Liver (tissue), 9 donors: ENCODE data around the gene COQ8B. TPM values are rescaled to one million over a fixed set of nuclear protein-coding genes. Genes with fewer than 3 reads are reported as not detected.

ENCODE experiments used
- DNase-seq: peaks from one replicate; pipeline ENCODE4 v3.0.0-alpha.2; 2017; ENCODE audit warnings: low spot score
- H3K27ac ChIP-seq, 2 donors: one replicate each; pipeline ENCODE4 v1.7.0; 2013; ENCODE audit warnings: inconsistent platforms in 2 of 2, low read length in 2 of 2, control low read depth in 1 of 2, low read depth in 1 of 2, mild to moderate bottlenecking in 1 of 2
- H3K27me3 ChIP-seq, 4 donors: one replicate each; pipeline versions ENCODE4 v1.6.1 to v1.7.0; 2013; ENCODE audit warnings: low read length in 3 of 4, inconsistent platforms in 1 of 4, mild to moderate bottlenecking in 1 of 4, moderate library complexity in 1 of 4; ENCODE audit not compliant: control insufficient read depth in 4 of 4, insufficient read depth in 4 of 4
- H3K36me3 ChIP-seq, 4 donors: one replicate each; pipeline versions ENCODE4 v1.6.1 to v1.7.0; 2013; ENCODE audit warnings: low read length in 3 of 4, mild to moderate bottlenecking in 3 of 4, low read depth in 1 of 4, moderate library complexity in 1 of 4; ENCODE audit not compliant: control insufficient read depth in 4 of 4, insufficient read depth in 3 of 4
- H3K4me1 ChIP-seq, 4 donors: one replicate each; pipeline versions ENCODE4 v1.6.1 to v1.7.0; 2013; ENCODE audit warnings: low read length in 3 of 4, mild to moderate bottlenecking in 3 of 4, moderate library complexity in 1 of 4; ENCODE audit not compliant: control insufficient read depth in 4 of 4, insufficient read depth in 4 of 4
- H3K4me3 ChIP-seq, 3 donors: one replicate each; pipeline versions ENCODE4 v1.6.1 to v1.7.0; 2013; ENCODE audit warnings: low read length in 3 of 3, control low read depth in 1 of 3, low read depth in 1 of 3, mild to moderate bottlenecking in 1 of 3
- H3K9ac ChIP-seq, 2 donors: one replicate each; pipeline ENCODE4 v1.7.0; 2013; ENCODE audit warnings: low read length in 2 of 2, mild to moderate bottlenecking in 2 of 2, moderate library complexity in 2 of 2, control low read depth in 1 of 2, low read depth in 1 of 2
- H3K9me3 ChIP-seq, 4 donors: one replicate each; pipeline versions ENCODE4 v1.6.1 to v1.7.0; 2013; ENCODE audit warnings: low read length in 3 of 4; ENCODE audit not compliant: control insufficient read depth in 4 of 4
- ATF3 ChIP-seq: IDR thresholded peaks from 2 replicates; pipeline ENCODE4 v1.6.1; 2016; ENCODE audit warnings: antibody characterized with exemption
- CTCF ChIP-seq: fragments of 150-350 bp; IDR thresholded peaks from 2 replicates; pipeline ENCODE4 v1.5.1; 2017; ENCODE audit warnings: improper control_type of control experiment, low read depth, low read length; ENCODE audit not compliant: missing input control
- EGR1 ChIP-seq, 2 donors: IDR thresholded peaks; 2 replicates each; pipeline ENCODE4 v1.6.1; 2016 to 2018; ENCODE audit warnings: antibody characterized with exemption in 2 of 2, low read depth in 2 of 2
- FOXA1 ChIP-seq: IDR thresholded peaks from 2 replicates; pipeline ENCODE4 v1.6.1; 2016; ENCODE audit warnings: antibody characterized with exemption
- FOXA2 ChIP-seq: IDR thresholded peaks from 2 replicates; pipeline ENCODE4 v1.6.1; 2016; ENCODE audit warnings: antibody characterized with exemption
- GABPA ChIP-seq, 2 donors: IDR thresholded peaks in 1 of 2; conservative IDR thresholded peaks in 1 of 2; 2 replicates each; pipeline ENCODE4 v1.6.1; 2016; ENCODE audit warnings: antibody characterized with exemption in 2 of 2, mild to moderate bottlenecking in 1 of 2, moderate library complexity in 1 of 2
- HNF4A ChIP-seq, 2 donors: conservative IDR thresholded peaks; 2 replicates each; pipeline ENCODE4 v1.6.1; 2016; ENCODE audit warnings: antibody characterized with exemption in 2 of 2, mild to moderate bottlenecking in 2 of 2
- HNF4G ChIP-seq: IDR thresholded peaks from 2 replicates; pipeline ENCODE4 v1.6.1; 2016; ENCODE audit warnings: antibody characterized with exemption
- JUND ChIP-seq, 2 donors: IDR thresholded peaks; 2 replicates each; pipeline ENCODE4 v1.6.1; 2016; ENCODE audit warnings: antibody characterized with exemption in 2 of 2
- NR2F2 ChIP-seq: IDR thresholded peaks from 2 replicates; pipeline ENCODE4 v1.6.1; 2016; ENCODE audit warnings: antibody characterized with exemption
- RAD21 ChIP-seq, 2 donors: IDR thresholded peaks; 2 replicates each; pipeline ENCODE4 v1.6.1; 2016; ENCODE audit warnings: antibody characterized with exemption in 2 of 2, mild to moderate bottlenecking in 2 of 2
- RXRA ChIP-seq, 2 donors: IDR thresholded peaks; 2 replicates each; pipeline ENCODE4 v1.6.1; 2017 to 2018; ENCODE audit warnings: antibody characterized with exemption in 2 of 2, mild to moderate bottlenecking in 1 of 2
- SP1 ChIP-seq: IDR thresholded peaks from 2 replicates; pipeline ENCODE4 v1.6.1; 2018; ENCODE audit warnings: antibody characterized with exemption, mild to moderate bottlenecking
- TAF1 ChIP-seq: conservative IDR thresholded peaks from 2 replicates; pipeline ENCODE4 v1.6.1; 2016; ENCODE audit warnings: antibody characterized with exemption, mild to moderate bottlenecking
- YY1 ChIP-seq: IDR thresholded peaks from 2 replicates; pipeline ENCODE4 v1.6.1; 2016; ENCODE audit warnings: antibody characterized with exemption, mild to moderate bottlenecking
- WGBS: extraction: QIAGEN DNeasy Blood & Tissue Kit; methylation state at CpG from one replicate; pipeline ENCODE4 v1.1.7; 2013; 5-methylcytosine and 5-hydroxymethylcytosine counted together
- polyA plus RNA-seq, 2 donors: library from polyadenylated mRNA; stranded (reverse) in 1 of 2; unstranded in 1 of 2; fragments of 200-250 nt in 1 of 2; fragments of >200 nt in 1 of 2; fragmentation: Nextera tagmentation in 1 of 2; extraction: Ambion mirVana in 1 of 2; gene quantifications; one replicate each; pipeline versions ENCODE4 v1.2.1 to v1.2.3, GENCODE V29; 2013 to 2015
- total RNA-seq, 2 donors: library from RNA; depleted of rRNA; stranded (reverse); fragments of >200 nt; gene quantifications; one replicate each; pipeline ENCODE4 v1.2.3, GENCODE V29; 2014
- TF ChIP-seq, protein P1 (sequence below): IDR thresholded peaks from 2 replicates; pipeline ENCODE4 v1.6.1; 2016; ENCODE audit warnings: antibody characterized with exemption
- TF ChIP-seq, protein P2 (sequence below): IDR thresholded peaks from 2 replicates; pipeline ENCODE4 v1.6.1; 2016; ENCODE audit warnings: antibody characterized with exemption, mild to moderate bottlenecking
- TF ChIP-seq, protein P3 (sequence below): IDR thresholded peaks from 2 replicates; pipeline ENCODE4 v1.6.1; 2016; ENCODE audit warnings: antibody characterized with exemption
- donor health status: healthy.
- donor health status: healthy.
- donor health status: healthy.
- donor health status: healthy.
- donor health status: healthy.

The COQ8B gene
- total and polyA plus RNA-seq, 4 donors = 6.4 to 30.6 (median 19.9) TPM

DNA sequence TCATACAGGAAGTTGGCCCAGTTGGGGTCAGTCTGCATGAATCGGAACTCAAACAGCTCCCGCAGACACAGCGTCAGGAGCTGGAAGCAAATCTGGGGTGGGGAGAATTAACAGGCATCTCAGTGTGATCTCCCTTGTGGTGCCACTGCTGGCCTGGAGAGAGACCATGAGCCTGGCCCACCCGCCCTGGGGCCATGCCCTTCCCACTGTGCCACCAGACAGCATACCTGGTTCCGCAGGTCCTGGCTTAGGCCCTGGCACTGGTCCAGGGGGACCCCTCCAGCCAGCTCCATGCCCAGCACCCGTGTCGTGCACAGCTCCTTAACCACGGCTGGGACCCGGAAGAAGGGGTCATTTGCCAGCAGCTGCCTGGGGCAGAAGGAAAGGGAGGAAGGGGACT lies 16.6 kb downstream of the COQ8B start:
- no peak overlapping the region for H3K27ac ChIP-seq
- peaks cover 10 to 49% (median 26%) of the 10 kb centered on the region in 4 donors for H3K36me3 ChIP-seq
- DNase-seq = no peak
- H3K9me3 ChIP-seq = no peaks in the 10 kb centered on the region
- peaks cover 0 to 5% (median 0%) of the 10 kb centered on the region in 4 donors for H3K4me1 ChIP-seq
- H3K27me3 ChIP-seq = no peaks in the 10 kb centered on the region
- H3K4me3 ChIP-seq = no peak overlapping the region
- H3K9ac ChIP-seq = no peak overlapping the region
- 96% methylated on average over 9 of the region's 9 CpGs for WGBS
- TF ChIP-seq HNF4G (no peak), RAD21 (IDR thresholded peaks at IDR 0.05) (no peak), EGR1 (IDR thresholded peaks at IDR 0.05; ENCODE audit: low read depth in 2 of 2) (no peak), YY1 (no peak)
- TF ChIP-seq, protein P1, sequence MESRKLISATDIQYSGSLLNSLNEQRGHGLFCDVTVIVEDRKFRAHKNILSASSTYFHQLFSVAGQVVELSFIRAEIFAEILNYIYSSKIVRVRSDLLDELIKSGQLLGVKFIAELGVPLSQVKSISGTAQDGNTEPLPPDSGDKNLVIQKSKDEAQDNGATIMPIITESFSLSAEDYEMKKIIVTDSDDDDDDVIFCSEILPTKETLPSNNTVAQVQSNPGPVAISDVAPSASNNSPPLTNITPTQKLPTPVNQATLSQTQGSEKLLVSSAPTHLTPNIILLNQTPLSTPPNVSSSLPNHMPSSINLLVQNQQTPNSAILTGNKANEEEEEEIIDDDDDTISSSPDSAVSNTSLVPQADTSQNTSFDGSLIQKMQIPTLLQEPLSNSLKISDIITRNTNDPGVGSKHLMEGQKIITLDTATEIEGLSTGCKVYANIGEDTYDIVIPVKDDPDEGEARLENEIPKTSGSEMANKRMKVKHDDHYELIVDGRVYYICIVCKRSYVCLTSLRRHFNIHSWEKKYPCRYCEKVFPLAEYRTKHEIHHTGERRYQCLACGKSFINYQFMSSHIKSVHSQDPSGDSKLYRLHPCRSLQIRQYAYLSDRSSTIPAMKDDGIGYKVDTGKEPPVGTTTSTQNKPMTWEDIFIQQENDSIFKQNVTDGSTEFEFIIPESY = no peak

DNA sequence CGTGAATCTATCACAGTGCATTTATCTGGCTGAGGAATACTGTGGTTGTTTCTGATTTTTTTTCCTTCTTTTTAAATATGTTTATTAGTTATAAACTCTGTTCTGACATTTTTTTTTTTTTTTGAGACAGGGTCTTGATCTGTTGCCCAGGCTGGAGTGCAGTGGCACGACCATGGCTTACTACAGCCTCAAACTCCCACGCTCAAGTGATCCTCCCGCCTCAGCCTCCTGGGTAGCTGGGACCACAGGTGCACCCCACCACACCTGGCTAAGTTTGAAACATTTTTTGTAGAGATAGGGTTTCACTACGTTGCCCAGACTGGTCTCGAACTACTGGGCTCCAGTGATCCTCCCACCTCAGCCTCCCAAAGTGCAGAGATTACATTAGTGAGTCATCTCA lies 19.7 kb downstream of the COQ8B start:
- H3K4me1 ChIP-seq = peaks cover 0 to 5% (median 0%) of the 10 kb centered on the region in 4 donors
- peaks cover 4 to 33% (median 11%) of the 10 kb centered on the region in 4 donors for H3K36me3 ChIP-seq
- no peak overlapping the region for H3K9ac ChIP-seq
- H3K4me3 ChIP-seq = no peak overlapping the region
- no peak for TF ChIP-seq SP1
- TF ChIP-seq RXRA (IDR thresholded peaks at IDR 0.05) = no peak
- no peak for TF ChIP-seq TAF1
- TF ChIP-seq, protein P2, sequence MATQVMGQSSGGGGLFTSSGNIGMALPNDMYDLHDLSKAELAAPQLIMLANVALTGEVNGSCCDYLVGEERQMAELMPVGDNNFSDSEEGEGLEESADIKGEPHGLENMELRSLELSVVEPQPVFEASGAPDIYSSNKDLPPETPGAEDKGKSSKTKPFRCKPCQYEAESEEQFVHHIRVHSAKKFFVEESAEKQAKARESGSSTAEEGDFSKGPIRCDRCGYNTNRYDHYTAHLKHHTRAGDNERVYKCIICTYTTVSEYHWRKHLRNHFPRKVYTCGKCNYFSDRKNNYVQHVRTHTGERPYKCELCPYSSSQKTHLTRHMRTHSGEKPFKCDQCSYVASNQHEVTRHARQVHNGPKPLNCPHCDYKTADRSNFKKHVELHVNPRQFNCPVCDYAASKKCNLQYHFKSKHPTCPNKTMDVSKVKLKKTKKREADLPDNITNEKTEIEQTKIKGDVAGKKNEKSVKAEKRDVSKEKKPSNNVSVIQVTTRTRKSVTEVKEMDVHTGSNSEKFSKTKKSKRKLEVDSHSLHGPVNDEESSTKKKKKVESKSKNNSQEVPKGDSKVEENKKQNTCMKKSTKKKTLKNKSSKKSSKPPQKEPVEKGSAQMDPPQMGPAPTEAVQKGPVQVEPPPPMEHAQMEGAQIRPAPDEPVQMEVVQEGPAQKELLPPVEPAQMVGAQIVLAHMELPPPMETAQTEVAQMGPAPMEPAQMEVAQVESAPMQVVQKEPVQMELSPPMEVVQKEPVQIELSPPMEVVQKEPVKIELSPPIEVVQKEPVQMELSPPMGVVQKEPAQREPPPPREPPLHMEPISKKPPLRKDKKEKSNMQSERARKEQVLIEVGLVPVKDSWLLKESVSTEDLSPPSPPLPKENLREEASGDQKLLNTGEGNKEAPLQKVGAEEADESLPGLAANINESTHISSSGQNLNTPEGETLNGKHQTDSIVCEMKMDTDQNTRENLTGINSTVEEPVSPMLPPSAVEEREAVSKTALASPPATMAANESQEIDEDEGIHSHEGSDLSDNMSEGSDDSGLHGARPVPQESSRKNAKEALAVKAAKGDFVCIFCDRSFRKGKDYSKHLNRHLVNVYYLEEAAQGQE = no peak
- TF ChIP-seq RAD21 (IDR thresholded peaks at IDR 0.05) = no peak
- TF ChIP-seq HNF4G = no peak
- TF ChIP-seq, protein P1 = no peak
- no peak for TF ChIP-seq FOXA2
- TF ChIP-seq HNF4A (conservative IDR thresholded peaks at IDR 0.05) = no peak
- TF ChIP-seq, protein P3, sequence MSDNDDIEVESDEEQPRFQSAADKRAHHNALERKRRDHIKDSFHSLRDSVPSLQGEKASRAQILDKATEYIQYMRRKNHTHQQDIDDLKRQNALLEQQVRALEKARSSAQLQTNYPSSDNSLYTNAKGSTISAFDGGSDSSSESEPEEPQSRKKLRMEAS = no peak
- TF ChIP-seq ATF3 = no peak
- no peak for TF ChIP-seq NR2F2
- TF ChIP-seq YY1 = no peak
- TF ChIP-seq FOXA1 = no peak
- TF ChIP-seq GABPA (IDR thresholded peaks at IDR 0.05 in 1 of 2, conservative IDR thresholded peaks at IDR 0.05 in 1 of 2) = no peak
- TF ChIP-seq JUND (IDR thresholded peaks at IDR 0.05) = no peak
- TF ChIP-seq CTCF = no peak
- WGBS = 95% methylated on average over 6 of the region's 6 CpGs
- no peak overlapping the region for H3K27ac ChIP-seq
- H3K9me3 ChIP-seq = no peaks in the 10 kb centered on the region
- no peak for DNase-seq
- H3K27me3 ChIP-seq = no peaks in the 10 kb centered on the region
